SHP77 treated with DMSO at 0.1 percent for 48 hours (cell line): ENCODE data around the gene FRMD1.

ENCODE experiments used
- DNase-seq: peaks from one replicate; lab custom pipeline; 2025; lab: John Stamatoyannopoulos, UW

The FRMD1 gene

GRCh38 chr6:168095716-168096250 lies 16.8 kb upstream of the FRMD1 start:
- no peak for DNase-seq

- DNase-seq: no peak
Observed at GRCh38 chr6:168095171-168095691, 16.2 kb upstream of the FRMD1 start.

GRCh38 chr6:168093634-168094033 lies 14.6 kb upstream of the FRMD1 start:
- no peak for DNase-seq

- DNase-seq: no peak
Observed at GRCh38 chr6:168093071-168093505, 14.1 kb upstream of the FRMD1 start.

GRCh38 chr6:168092541-168092940 lies 13.5 kb upstream of the FRMD1 start:
- DNase-seq: no peak

GRCh38 chr6:168091381-168092264 lies 12.6 kb upstream of the FRMD1 start:
- no peak for DNase-seq

GRCh38 chr6:168090706-168091105 lies 11.7 kb upstream of the FRMD1 start:
- no peak for DNase-seq

GRCh38 chr6:168090064-168090690 lies 11.2 kb upstream of the FRMD1 start:
- DNase-seq: no peak

- no peak for DNase-seq
Observed at GRCh38 chr6:168089186-168090063, 10.4 kb upstream of the FRMD1 start.

- DNase-seq: no peak
Observed at GRCh38 chr6:168088161-168089053, 9.4 kb upstream of the FRMD1 start.

- DNase-seq: no peak
Observed at GRCh38 chr6:168087436-168088160, 8.6 kb upstream of the FRMD1 start.

- no peak for DNase-seq
Observed at GRCh38 chr6:168086616-168087015, 7.6 kb upstream of the FRMD1 start.

- DNase-seq: no peak
Observed at GRCh38 chr6:168086066-168086465, 7.1 kb upstream of the FRMD1 start.

GRCh38 chr6:168084465-168085160 lies 5.6 kb upstream of the FRMD1 start:
- DNase-seq: no peak

GRCh38 chr6:168083514-168083885 lies 4.5 kb upstream of the FRMD1 start:
- DNase-seq: no peak

GRCh38 chr6:168082860-168083513 lies 4.0 kb upstream of the FRMD1 start:
- no peak for DNase-seq

- DNase-seq: no peak
Observed at GRCh38 chr6:168081858-168082546, 3.0 kb upstream of the FRMD1 start.

GRCh38 chr6:168080393-168081077 lies 1.5 kb upstream of the FRMD1 start:
- no peak for DNase-seq
